Esophagus muscularis mucosa (tissue), 4 donors: ENCODE measurements around the gene PDIA2. TPM values are rescaled to one million over a fixed set of nuclear protein-coding genes. Genes with fewer than 3 reads are reported as not detected.

Source experiments
- DNase-seq: peaks from one replicate; pipeline ENCODE4 v3.0.0-alpha.2; 2017; ENCODE audit errors: extremely low spot score
- H3K27ac ChIP-seq, 4 donors: fragments of 200-600 bp; sonication (generic); replicated peaks in 1 of 4; 1 replicate in 3 of 4; 2 replicates in 1 of 4; pipeline ENCODE4 v1.5.1; 2016 to 2019; ENCODE audit warnings: mild to moderate bottlenecking in 1 of 4
- H3K27me3 ChIP-seq, 4 donors: fragments of 200-600 bp; sonication (generic); one replicate each; pipeline versions ENCODE4 v1.5.1 to v1.6.0; 2016 to 2019
- H3K36me3 ChIP-seq, 4 donors: fragments of 200-600 bp; sonication (generic); one replicate each; pipeline ENCODE4 v1.5.1; 2016 to 2019
- H3K4me1 ChIP-seq, 4 donors: fragments of 200-600 bp; sonication (generic); one replicate each; pipeline ENCODE4 v1.5.1; 2016 to 2019
- H3K4me3 ChIP-seq, 4 donors: fragments of 200-600 bp; sonication (generic); 1 replicate in 2 of 4; 2 replicates in 2 of 4; pipeline ENCODE4 v1.5.1; 2016 to 2019; ENCODE audit warnings: mild to moderate bottlenecking in 4 of 4, moderate library complexity in 1 of 4
- H3K9me3 ChIP-seq, 4 donors: fragments of 200-600 bp; sonication (generic); 1 replicate in 3 of 4; 2 replicates in 1 of 4; pipeline ENCODE4 v1.5.1; 2016 to 2019
- CTCF ChIP-seq, 3 experiments: fragments of 200-600 bp in 2 of 3; fragments of 450-650 bp in 1 of 3; sonication (generic) in 2 of 3; IDR thresholded peaks; one replicate each; pipeline ENCODE4 v1.5.1; 2017 to 2019; ENCODE audit warnings: antibody characterized with exemption in 3 of 3, mild to moderate bottlenecking in 2 of 3, moderate library complexity in 1 of 3
- EP300 ChIP-seq: sonication (generic); formaldehyde crosslinking; IDR thresholded peaks from one replicate; pipeline ENCODE4 v1.6.1; 2017; ENCODE audit warnings: antibody characterized with exemption
- POLR2A ChIP-seq: fragments of 450-650 bp; IDR thresholded peaks from one replicate; pipeline ENCODE4 v1.6.1; 2017; ENCODE audit warnings: antibody characterized with exemption, moderate library complexity, mild to moderate bottlenecking, low read depth
- POLR2AphosphoS5 ChIP-seq, 2 donors: sonication (generic); formaldehyde crosslinking; IDR thresholded peaks; one replicate each; pipeline ENCODE4 v1.6.1; 2017; ENCODE audit warnings: antibody characterized with exemption in 2 of 2
- WGBS: methylation state at CpG from one replicate; pipeline ENCODE4 v1.1.5; 2018; 5-methylcytosine and 5-hydroxymethylcytosine counted together
- intact Hi-C: fragments of 100-400 bp; cut with DNase I; formaldehyde crosslinking; loops from one replicate; pipeline ENCODE4 v1.15.1; 2023
- total RNA-seq, 4 donors: library from RNA; depleted of rRNA; stranded (reverse); fragments of >200 nt; gene quantifications; one replicate each; pipeline versions ENCODE4 v1.1.0 to v1.2.1, GENCODE V29; 2016

PDIA2 gene
- 1 to 10 TPM in 2 of 4 donors, under 1 TPM in 1, not detected in 1; 0.23 to 1.2 (median 1.0) TPM for total RNA-seq

GRCh38 chr16:283033-283805 is at the start of gene PDIA2:
PDIA2 (plus strand) TSS chr16:283164; CDS start chr16:283170, 6 bp downstream.
- Histone ChIP-seq H3K4me3 (no peak within 1 kb of the TSS), H3K27ac (no peak within 1 kb of the TSS), H3K9me3 (no peaks in the 10 kb centered on the region), H3K27me3 (peaks cover 0 to 38% (median 11%) of the 10 kb centered on the region in 4 donors), H3K36me3 (peaks cover 0 to 20% (median 16%) of the 10 kb centered on the region in 4 donors), H3K4me1 (peaks cover 10 to 22% (median 17%) of the 10 kb centered on the region in 4 donors)
- intact Hi-C loops = no loop called here
- TF ChIP-seq POLR2AphosphoS5 (IDR thresholded peaks at IDR 0.05) = no peak
- no peak for TF ChIP-seq POLR2A
- no peak for TF ChIP-seq CTCF (IDR thresholded peaks at IDR 0.05)
- TF ChIP-seq EP300 = no peak
- WGBS = 75% methylated on average over 15 of the region's 25 CpGs
- no peak for DNase-seq

- intact Hi-C loops = no loop called here
- Histone ChIP-seq H3K9me3 (no peaks in the 10 kb centered on the region), H3K4me1 (peaks cover 13 to 23% (median 21%) of the 10 kb centered on the region in 4 donors)
Observed at GRCh38 chr16:234468-235305, 48.3 kb upstream of the PDIA2 start, which contains the start of gene FAM234A. FAM234A (plus strand) TSS chr16:234821; CDS start chr16:254414, 19,593 bp downstream.

GRCh38 chr16:239948-240277 is 43.1 kb upstream of the PDIA2 start:
- Histone ChIP-seq H3K4me3 (no peak overlapping the region), H3K4me1 (peaks cover 25 to 50% (median 45%) of the 10 kb centered on the region in 4 donors), H3K36me3 (peaks cover 0 to 10% (median 0%) of the 10 kb centered on the region in 4 donors), H3K27me3 (no peaks in the 10 kb centered on the region), H3K9me3 (no peaks in the 10 kb centered on the region), H3K27ac (peak overlapping the region in 2 of 4 donors; percentile 2 to 60)
- DNase-seq = no peak
- no peak for TF ChIP-seq POLR2A
- WGBS = 75% methylated on average over 3 of the region's 3 CpGs
- intact Hi-C loops = no loop called here

More at GRCh38 chr16:234468-235305, 48.3 kb upstream of the PDIA2 start, which contains the start of gene FAM234A:
- peak; percentile 97 for DNase-seq
- Histone ChIP-seq H3K27ac (peak within 1 kb of the TSS; percentile 91 to 99 (median 96)), H3K4me3 (peak within 1 kb of the TSS; percentile 70 to 92 (median 79)), H3K27me3 (no peaks in the 10 kb centered on the region), H3K36me3 (peaks cover 0 to 10% (median 0%) of the 10 kb centered on the region in 4 donors)
- TF ChIP-seq CTCF (IDR thresholded peaks at IDR 0.05) (peak in 2 of 3 experiments; percentile 36 to 40), POLR2A (peak; percentile 94), EP300 (peak; percentile 19), POLR2AphosphoS5 (IDR thresholded peaks at IDR 0.05) (peak; percentile 93 to 96)
- WGBS = under 1% methylated on average over 33 of the region's 85 CpGs

- DNase-seq = no peak
- peaks cover 21 to 46% (median 42%) of the 10 kb centered on the region in 4 donors for H3K4me1 ChIP-seq
- peaks cover 0 to 10% (median 0%) of the 10 kb centered on the region in 4 donors for H3K36me3 ChIP-seq
- H3K4me3 ChIP-seq = no peak overlapping the region
- H3K27ac ChIP-seq = peak overlapping the region; percentile 2 to 60 (median 20)
- H3K9me3 ChIP-seq = no peaks in the 10 kb centered on the region
- no peak for TF ChIP-seq POLR2AphosphoS5 (IDR thresholded peaks at IDR 0.05)
- no peak for TF ChIP-seq EP300
- TF ChIP-seq CTCF (IDR thresholded peaks at IDR 0.05) = no peak
- TF ChIP-seq POLR2A = no peak
- intact Hi-C loops = no loop called here
- H3K27me3 ChIP-seq = no peaks in the 10 kb centered on the region
- 96% methylated on average over 8 of the region's 8 CpGs for WGBS
Observed at GRCh38 chr16:240559-240958, 42.4 kb upstream of the PDIA2 start.

GRCh38 chr16:242281-242680 is 40.7 kb upstream of the PDIA2 start:
- intact Hi-C loops = no loop called here
- DNase-seq = no peak
- H3K27me3 ChIP-seq = no peaks in the 10 kb centered on the region
- no peak overlapping the region for H3K4me3 ChIP-seq
- H3K27ac ChIP-seq = peak overlapping the region; percentile 28 to 50 (median 30)
- H3K36me3 ChIP-seq = peaks cover 0 to 11% (median 0%) of the 10 kb centered on the region in 4 donors
- 62% methylated on average over 10 of the region's 10 CpGs for WGBS
- no peaks in the 10 kb centered on the region for H3K9me3 ChIP-seq
- TF ChIP-seq POLR2AphosphoS5 (IDR thresholded peaks at IDR 0.05) = no peak
- TF ChIP-seq CTCF (IDR thresholded peaks at IDR 0.05) = no peak
- TF ChIP-seq POLR2A = no peak
- TF ChIP-seq EP300 = no peak
- peaks cover 11 to 37% (median 34%) of the 10 kb centered on the region in 4 donors for H3K4me1 ChIP-seq
